ENCODE data around the gene IGFBP6. TPM values are rescaled to one million over a fixed set of nuclear protein-coding genes. Genes with fewer than 3 reads are reported as not detected.

The IGFBP6 gene
- total and polyA plus RNA-seq, 2 donors (not counting 1 experiment from before 2014, with no cell fraction given), result 0.30 TPM; not detected in 1

GRCh38 chr12:53120685-53121525 lies 23.4 kb downstream of the IGFBP6 start:
- ATAC-seq (ENCODE audit: low read depth), result no peak
- Histone ChIP-seq H3K4me2 (replicated peaks; ENCODE audit: low read depth, low read length, poor library complexity, severe bottlenecking) (no peak overlapping the region), H4K20me1 (ENCODE audit: control insufficient read depth, insufficient read depth, low read length, poor library complexity, severe bottlenecking) (no peaks in the 10 kb centered on the region), H2AFZ (ENCODE audit: insufficient read depth, low read depth, low read length, poor library complexity, severe bottlenecking) (no peak overlapping the region), H3K9me3 (ENCODE audit: control extremely low read depth in 1 of 3, control insufficient read depth in 2 of 3, insufficient read depth in 1 of 3, low read length in 2 of 3) (no peaks in the 10 kb centered on the region), H3K4me3 (ENCODE audit: control extremely low read depth in 1 of 5, extremely low read depth in 1 of 5, insufficient read depth in 1 of 5, low read depth in 2 of 5, low read length in 4 of 5) (no peak overlapping the region), H3K9ac (ENCODE audit: low read length) (no peak overlapping the region), H3K4me1 (ENCODE audit: control insufficient read depth in 2 of 2, insufficient read depth in 2 of 2, low read length in 2 of 2) (no peaks in the 10 kb centered on the region), H3K36me3 (replicated peaks in 1 of 2; ENCODE audit: control extremely low read depth in 1 of 2, control insufficient read depth in 1 of 2, extremely low read depth in 1 of 2, insufficient read depth in 2 of 2, low read length in 1 of 2) (no peaks in the 10 kb centered on the region), H3K27ac (ENCODE audit: low read length in 2 of 2) (no peak overlapping the region), H3K79me2 (ENCODE audit: control insufficient read depth, insufficient read depth, low read length) (no peaks in the 10 kb centered on the region), H3K27me3 (replicated peaks in 1 of 4; ENCODE audit: control extremely low read depth in 1 of 4, control insufficient read depth in 3 of 4, insufficient read depth in 4 of 4, low read length in 3 of 4) (no peaks in the 10 kb centered on the region)
- H3K9me3 Mint-ChIP-seq (ENCODE audit: insufficient read depth), result no peaks in the 10 kb centered on the region
- H3K27ac Mint-ChIP-seq, result no peak overlapping the region
- H3K4me1 Mint-ChIP-seq, result no peaks in the 10 kb centered on the region
- WGBS (ENCODE audit: insufficient coverage), result 89% methylated on average over 11 of the region's 12 CpGs
- ChIA-PET POLR2A (no interaction called here), CTCF (interaction anchor here (0.7 kb wide), 2 partner anchors 59 to 60 kb away, joined by 3 read pairs; partner anchors contain the start of genes CSAD and ZNF740)
- DNase-seq, result no peak
- TF ChIP-seq EZH2 (IDR thresholded peaks at IDR 0.05; ENCODE audit: borderline replicate concordance, insufficient read depth, low read depth, low read length, poor library complexity, severe bottlenecking) (no peak), CTCF (IDR thresholded peaks at IDR 0.05) (no peak)
- intact Hi-C loops (cut with micrococcal nuclease), result no loop called here
- H3K4me3 Mint-ChIP-seq, result no peak overlapping the region
- H3K27me3 Mint-ChIP-seq, result peaks cover 8% of the 10 kb centered on the region

- H3K4me3 ChIP-seq (ENCODE audit: control extremely low read depth in 1 of 5, extremely low read depth in 1 of 5, insufficient read depth in 1 of 5, low read depth in 2 of 5, low read length in 4 of 5), result no peak overlapping the region
- H3K4me2 ChIP-seq (replicated peaks; ENCODE audit: low read depth, low read length, poor library complexity, severe bottlenecking), result no peak overlapping the region
- no peak overlapping the region for H3K27ac ChIP-seq (ENCODE audit: low read length in 2 of 2)
- no peaks in the 10 kb centered on the region for H3K36me3 ChIP-seq (replicated peaks in 1 of 2; ENCODE audit: control extremely low read depth in 1 of 2, control insufficient read depth in 1 of 2, extremely low read depth in 1 of 2, insufficient read depth in 2 of 2, low read length in 1 of 2)
- ChIA-PET CTCF (interaction anchor here (0.6 kb wide), 1 partner anchor 36 kb away, joined by 3 read pairs; no protein-coding TSS in a partner anchor), POLR2A (no interaction called here)
- no peak overlapping the region for H3K4me3 Mint-ChIP-seq
- no peak for TF ChIP-seq EZH2 (IDR thresholded peaks at IDR 0.05; ENCODE audit: borderline replicate concordance, insufficient read depth, low read depth, low read length, poor library complexity, severe bottlenecking)
- TF ChIP-seq CTCF (IDR thresholded peaks at IDR 0.05), result no peak
- no peaks in the 10 kb centered on the region for H3K4me1 Mint-ChIP-seq
- no peaks in the 10 kb centered on the region for H3K9me3 ChIP-seq (ENCODE audit: control extremely low read depth in 1 of 3, control insufficient read depth in 2 of 3, insufficient read depth in 1 of 3, low read length in 2 of 3)
- intact Hi-C loops (cut with micrococcal nuclease), result no loop called here
- no peak overlapping the region for H3K27ac Mint-ChIP-seq
- DNase-seq, result no peak
- 96% methylated on average over 4 of the region's 10 CpGs for WGBS (ENCODE audit: insufficient coverage)
- no peak for ATAC-seq (ENCODE audit: low read depth)
- no peaks in the 10 kb centered on the region for H3K4me1 ChIP-seq (ENCODE audit: control insufficient read depth in 2 of 2, insufficient read depth in 2 of 2, low read length in 2 of 2)
- H3K9me3 Mint-ChIP-seq (ENCODE audit: insufficient read depth), result no peaks in the 10 kb centered on the region
- H3K27me3 ChIP-seq (replicated peaks in 1 of 4; ENCODE audit: control extremely low read depth in 1 of 4, control insufficient read depth in 3 of 4, insufficient read depth in 4 of 4, low read length in 3 of 4), result peaks cover 0 to 2% (median 0%) of the 10 kb centered on the region in 4 experiments
- no peaks in the 10 kb centered on the region for H4K20me1 ChIP-seq (ENCODE audit: control insufficient read depth, insufficient read depth, low read length, poor library complexity, severe bottlenecking)
- no peak overlapping the region for H3K9ac ChIP-seq (ENCODE audit: low read length)
- H3K79me2 ChIP-seq (ENCODE audit: control insufficient read depth, insufficient read depth, low read length), result no peaks in the 10 kb centered on the region
- H2AFZ ChIP-seq (ENCODE audit: insufficient read depth, low read depth, low read length, poor library complexity, severe bottlenecking), result no peak overlapping the region
- peaks cover 16% of the 10 kb centered on the region for H3K27me3 Mint-ChIP-seq
Measured at GRCh38 chr12:53122961-53123468, 25.5 kb downstream of the IGFBP6 start.

Data from B cell (primary cell).